Sigmoid colon (tissue), 4 donors: ENCODE data around the gene EPB41L4A.

Source experiments
- CTCF ChIP-seq, 4 experiments: fragments of 450-650 bp in 3 of 4; fragments of 200-600 bp in 1 of 4; IDR thresholded peaks; one replicate each; pipeline ENCODE4 v1.5.1; 2016 to 2019; ENCODE audit warnings: antibody characterized with exemption in 4 of 4, mild to moderate bottlenecking in 3 of 4, moderate library complexity in 2 of 4
- EP300 ChIP-seq, 4 donors: sonication (generic); formaldehyde crosslinking; IDR thresholded peaks; one replicate each; pipeline ENCODE4 v1.6.1; 2017; ENCODE audit warnings: antibody characterized with exemption in 4 of 4
- POLR2A ChIP-seq, 2 donors: fragments of 450-650 bp; IDR thresholded peaks; one replicate each; pipeline ENCODE4 v1.6.1; 2016; ENCODE audit warnings: antibody characterized with exemption in 2 of 2, mild to moderate bottlenecking in 2 of 2, moderate library complexity in 2 of 2
- POLR2AphosphoS5 ChIP-seq, 4 donors: sonication (generic); formaldehyde crosslinking; IDR thresholded peaks; one replicate each; pipeline ENCODE4 v1.6.1; 2017; ENCODE audit warnings: antibody characterized with exemption in 4 of 4

GRCh38 chr5:112382886-112383285 is 36.2 kb downstream of the EPB41L4A start:
- TF ChIP-seq CTCF (IDR thresholded peaks at IDR 0.05): no peak
- TF ChIP-seq POLR2AphosphoS5 (IDR thresholded peaks at IDR 0.05): no peak
- TF ChIP-seq POLR2A (IDR thresholded peaks at IDR 0.05): no peak
- TF ChIP-seq EP300 (IDR thresholded peaks at IDR 0.05): no peak
